Stimulated activated CD8-positive, alpha-beta memory T cell treated with anti-CD3 and anti-CD28 coated beads, Interleukin-15, amount 100 ng/mL, for 24 hours (primary cell): ENCODE data around the gene SCUBE1.

Source experiments
- DNase-seq: peaks from one replicate; pipeline ENCODE4 v3.0.0-alpha.2; 2020; ENCODE audit warnings: low read depth

Gene SCUBE1

GRCh38 chr22:43343262-43343669 lies at the start of gene SCUBE1:
SCUBE1 (minus strand) TSS chr22:43343372; CDS start chr22:43343261, 111 bp downstream.
- peak; percentile 22 for DNase-seq

DNA sequence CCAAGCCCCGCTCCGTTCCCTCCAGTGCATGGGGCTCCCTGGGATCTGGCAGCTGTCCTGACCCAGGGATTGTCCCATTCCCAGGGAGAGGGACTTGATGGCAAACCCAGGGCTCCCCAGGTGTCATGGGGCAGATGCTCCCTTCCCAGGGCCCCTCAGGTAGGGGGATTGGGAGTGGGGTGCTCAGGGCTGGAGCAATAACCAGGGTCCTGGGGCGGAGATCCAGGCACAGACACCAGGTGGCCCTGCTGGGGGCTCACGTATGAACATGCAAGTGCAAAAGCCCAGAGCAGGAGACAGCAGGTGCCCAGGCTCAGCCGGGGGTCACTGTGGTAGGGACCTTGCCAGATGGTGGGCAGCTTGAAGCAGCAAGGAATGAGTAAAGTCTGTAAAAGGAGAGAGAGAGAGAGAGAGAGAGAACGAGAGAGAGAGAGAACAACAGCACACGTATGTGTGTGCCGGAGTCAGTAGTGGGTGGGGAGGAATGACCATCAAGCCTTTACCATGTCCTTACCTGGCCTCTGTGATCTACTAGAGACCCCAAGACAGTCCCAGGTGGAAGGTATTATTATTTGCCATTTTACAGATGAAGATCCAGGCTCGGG lies 49.3 kb upstream of the SCUBE1 start:
- DNase-seq, result no peak

- DNase-seq, result no peak
Measured at GRCh38 chr22:43391306-43391705, 48.1 kb upstream of the SCUBE1 start.

DNA sequence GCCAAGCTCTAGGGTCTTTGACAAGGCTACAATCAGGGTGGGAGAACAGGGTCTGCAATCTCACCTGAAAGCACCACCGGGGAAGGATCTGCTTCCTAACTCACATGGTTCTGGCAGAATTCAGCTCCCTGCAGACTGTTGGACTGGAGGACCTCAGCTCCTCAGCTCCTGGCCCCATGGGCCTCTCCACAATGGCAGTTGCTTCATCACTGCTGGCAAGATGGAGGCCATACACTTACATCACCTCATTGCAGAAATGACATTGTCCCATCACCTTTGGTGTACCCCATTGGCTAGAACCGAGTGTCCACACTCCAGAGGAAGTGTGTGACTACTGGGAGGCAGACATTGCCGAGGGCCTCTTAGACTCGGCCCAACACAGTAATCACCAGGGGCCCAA lies 47.7 kb upstream of the SCUBE1 start:
- no peak for DNase-seq

GRCh38 chr22:43390166-43390565 lies 47.0 kb upstream of the SCUBE1 start:
- no peak for DNase-seq

DNA sequence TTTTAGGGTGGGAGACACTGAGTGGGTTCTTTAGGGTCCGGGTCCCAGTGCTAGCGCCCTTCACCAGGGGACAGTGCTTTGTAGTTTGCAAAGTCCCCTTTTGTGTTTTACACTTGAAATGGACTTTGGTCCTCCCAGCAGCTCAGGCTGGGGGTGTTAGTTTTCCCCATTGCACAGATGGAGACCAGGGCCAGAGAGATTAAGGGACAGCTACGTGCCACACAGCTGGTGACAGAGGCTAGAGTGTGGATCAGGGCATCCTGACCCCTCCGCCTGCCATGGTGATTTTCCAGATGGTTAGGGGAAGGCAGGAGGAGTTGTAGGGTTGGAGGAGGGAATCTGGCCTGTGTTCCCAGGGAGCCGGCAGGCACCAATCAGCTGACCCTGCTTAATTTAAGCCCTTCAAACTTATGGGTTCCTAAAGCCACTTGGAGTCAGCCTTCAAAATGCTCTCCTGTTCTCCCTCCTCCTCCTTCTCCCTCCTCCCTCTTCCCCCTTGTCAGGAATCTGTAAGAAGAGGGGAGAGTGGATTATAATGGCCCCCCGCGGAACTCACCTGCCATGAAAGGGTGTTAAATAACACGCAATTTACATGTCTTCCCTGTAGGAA lies 46.2 kb upstream of the SCUBE1 start:
- DNase-seq, result no peak

- peak; percentile 73 for DNase-seq
Measured at GRCh38 chr22:43388420-43388851, 45.3 kb upstream of the SCUBE1 start.

GRCh38 chr22:43387815-43388214 lies 44.6 kb upstream of the SCUBE1 start:
- DNase-seq, result no peak

GRCh38 chr22:43385770-43386641 lies 42.8 kb upstream of the SCUBE1 start:
- peak; percentile 50 for DNase-seq

GRCh38 chr22:43384863-43385262 lies 41.7 kb upstream of the SCUBE1 start:
- no peak for DNase-seq

GRCh38 chr22:43381693-43382092 lies 38.5 kb upstream of the SCUBE1 start:
- DNase-seq, result no peak

- DNase-seq, result no peak
Measured at GRCh38 chr22:43377896-43378704, 34.9 kb upstream of the SCUBE1 start.

DNA sequence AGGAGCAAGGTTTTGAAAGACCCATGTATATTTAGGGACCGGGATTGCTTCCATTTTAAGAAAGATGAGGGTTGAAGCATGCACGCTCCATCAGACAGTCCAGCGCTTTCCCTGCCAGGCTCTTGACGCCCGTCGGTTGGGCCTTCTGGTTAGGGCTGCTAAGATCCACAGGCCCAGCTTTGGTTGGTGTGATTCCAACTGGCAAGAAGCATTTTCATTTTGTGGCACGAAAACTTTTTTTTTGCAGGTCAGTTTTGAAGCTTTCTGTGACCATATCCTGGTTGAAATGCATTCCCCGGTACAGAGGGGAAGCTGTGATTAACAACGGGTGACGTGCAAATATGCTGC lies 34.4 kb upstream of the SCUBE1 start:
- DNase-seq, result no peak

GRCh38 chr22:43376765-43377547 lies 33.8 kb upstream of the SCUBE1 start:
- no peak for DNase-seq

- DNase-seq, result no peak
Measured at GRCh38 chr22:43375951-43376455, 32.8 kb upstream of the SCUBE1 start.

- no peak for DNase-seq
Measured at GRCh38 chr22:43370036-43370435, 26.9 kb upstream of the SCUBE1 start.

DNA sequence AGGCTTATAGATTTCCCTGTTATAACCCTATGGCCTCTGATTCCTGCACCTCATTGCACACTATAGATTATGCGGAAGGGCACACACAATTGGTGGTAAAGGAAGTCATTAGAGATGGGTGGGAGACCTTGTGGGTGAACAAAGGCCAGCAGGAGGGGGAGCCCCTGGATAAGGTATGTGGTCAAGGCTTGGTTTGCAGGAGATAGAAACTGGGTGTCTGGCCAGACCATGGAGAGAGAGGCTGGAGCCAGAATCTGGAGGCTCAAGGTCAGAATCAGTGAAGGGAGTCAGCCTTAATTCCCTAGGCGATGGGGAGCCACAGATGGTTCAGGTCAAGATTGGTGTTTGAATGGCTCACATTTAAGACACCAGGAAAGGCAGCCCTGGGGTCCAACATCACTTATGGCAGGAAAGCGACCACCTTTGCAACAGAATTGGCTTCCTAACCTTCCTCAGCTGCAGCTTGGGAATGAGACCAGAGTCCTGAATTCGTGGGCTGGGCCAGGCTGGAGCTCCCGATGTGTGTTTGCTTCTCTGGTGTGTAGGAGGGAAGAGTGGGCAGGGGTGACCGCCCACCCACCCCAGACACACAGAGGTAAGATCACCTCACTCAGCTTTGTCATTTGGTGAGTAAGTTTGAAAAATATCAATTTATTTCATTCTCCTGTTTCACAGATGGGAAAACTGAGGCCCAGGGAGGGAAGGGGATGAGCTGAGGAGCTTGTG lies 22.7 kb upstream of the SCUBE1 start:
- no peak for DNase-seq

DNA sequence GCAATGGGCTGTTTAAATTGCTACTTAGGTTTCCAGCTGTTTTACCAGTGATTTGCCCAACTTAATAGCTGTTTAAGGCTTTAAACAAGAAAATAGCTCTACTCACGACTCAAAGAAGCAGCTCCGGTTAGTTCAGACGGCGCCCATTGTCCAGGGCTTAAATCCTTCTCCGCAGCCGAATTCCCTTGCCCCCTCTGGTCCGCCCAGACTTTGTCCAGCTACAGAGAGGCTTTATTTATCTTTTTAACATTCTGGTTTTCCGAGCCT lies 20.9 kb upstream of the SCUBE1 start:
- no peak for DNase-seq

DNA sequence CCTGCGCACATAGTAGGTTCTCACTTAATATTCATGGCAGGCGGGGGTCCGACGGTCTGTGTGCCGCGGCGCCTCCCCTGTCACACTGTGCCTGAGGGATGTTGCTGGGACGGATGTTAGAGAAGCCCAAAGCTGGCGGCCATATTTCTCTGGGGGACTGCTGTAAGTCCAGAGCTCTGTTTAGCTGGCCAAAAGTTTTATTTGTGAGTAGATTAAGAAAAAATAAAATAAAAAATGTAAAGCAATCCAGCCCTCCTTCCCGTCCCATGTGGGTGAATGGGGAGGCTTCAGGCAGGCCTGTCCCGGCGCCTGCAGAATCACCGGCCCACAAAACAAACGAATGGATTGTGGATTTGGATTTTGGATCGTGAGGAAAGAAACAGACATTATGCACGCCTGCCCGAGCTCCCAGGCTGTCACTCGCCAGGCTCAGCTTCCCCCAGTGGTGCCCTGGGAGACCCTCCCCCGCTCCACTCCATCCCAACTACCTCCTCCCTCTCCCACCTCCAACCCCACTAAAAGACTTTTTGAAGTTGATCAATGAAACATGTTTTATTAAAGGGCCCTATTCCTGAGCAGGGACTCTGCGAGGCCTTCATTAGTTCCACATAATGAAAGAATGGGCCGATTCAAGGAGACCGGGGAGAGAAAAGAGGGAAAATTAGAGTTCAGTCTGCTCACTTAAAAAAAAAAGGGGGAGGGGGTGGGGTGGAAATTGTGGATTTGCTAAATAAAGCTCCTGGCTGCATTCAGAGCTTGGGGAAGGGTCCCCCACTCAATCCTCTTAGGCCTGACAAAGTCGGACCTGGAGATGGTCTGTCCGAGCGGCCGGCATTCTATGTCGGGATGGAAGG lies 20.4 kb upstream of the SCUBE1 start:
- no peak for DNase-seq

GRCh38 chr22:43360576-43360975 lies 17.4 kb upstream of the SCUBE1 start:
- no peak for DNase-seq
